HG02970 (cell line): ENCODE data around the gene NME2.
"Not testable (repeated sequence)": the region's sequence is repeated elsewhere in the genome, so short reads cannot be mapped to it uniquely, and the experiment has no call there.

Experiments
- ATAC-seq: cut with Tn5 transposase; IDR thresholded peaks from one replicate; pipeline ENCODE4 v1.9.1; 2021; ENCODE audit warnings: mild to moderate bottlenecking, moderate library complexity, moderate number of reproducible peaks; ENCODE audit not compliant: unreplicated experiment, low FRiP score

NME2 gene

DNA sequence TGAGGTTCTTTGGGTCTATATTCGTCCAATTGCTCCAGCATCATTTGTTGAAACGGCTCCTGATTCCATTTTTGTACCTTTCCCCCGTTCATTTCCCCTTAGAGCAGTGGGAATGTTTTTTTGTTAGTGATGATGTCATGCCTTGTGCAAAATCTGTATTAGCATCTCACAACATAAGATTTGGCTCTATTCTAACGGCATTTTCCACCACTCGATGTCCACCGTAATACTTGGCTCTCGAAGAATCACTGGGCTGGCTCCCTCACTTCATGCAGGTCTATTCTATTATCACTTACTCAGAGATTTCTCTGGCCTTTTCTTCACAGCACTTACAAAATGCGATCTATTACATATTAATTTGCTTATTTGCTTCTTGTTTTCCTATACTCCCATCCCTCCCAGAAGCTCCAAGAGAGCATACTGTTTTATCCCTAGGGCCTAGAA, 13.4 kb upstream of the NME2 start:
- no peak for ATAC-seq

DNA sequence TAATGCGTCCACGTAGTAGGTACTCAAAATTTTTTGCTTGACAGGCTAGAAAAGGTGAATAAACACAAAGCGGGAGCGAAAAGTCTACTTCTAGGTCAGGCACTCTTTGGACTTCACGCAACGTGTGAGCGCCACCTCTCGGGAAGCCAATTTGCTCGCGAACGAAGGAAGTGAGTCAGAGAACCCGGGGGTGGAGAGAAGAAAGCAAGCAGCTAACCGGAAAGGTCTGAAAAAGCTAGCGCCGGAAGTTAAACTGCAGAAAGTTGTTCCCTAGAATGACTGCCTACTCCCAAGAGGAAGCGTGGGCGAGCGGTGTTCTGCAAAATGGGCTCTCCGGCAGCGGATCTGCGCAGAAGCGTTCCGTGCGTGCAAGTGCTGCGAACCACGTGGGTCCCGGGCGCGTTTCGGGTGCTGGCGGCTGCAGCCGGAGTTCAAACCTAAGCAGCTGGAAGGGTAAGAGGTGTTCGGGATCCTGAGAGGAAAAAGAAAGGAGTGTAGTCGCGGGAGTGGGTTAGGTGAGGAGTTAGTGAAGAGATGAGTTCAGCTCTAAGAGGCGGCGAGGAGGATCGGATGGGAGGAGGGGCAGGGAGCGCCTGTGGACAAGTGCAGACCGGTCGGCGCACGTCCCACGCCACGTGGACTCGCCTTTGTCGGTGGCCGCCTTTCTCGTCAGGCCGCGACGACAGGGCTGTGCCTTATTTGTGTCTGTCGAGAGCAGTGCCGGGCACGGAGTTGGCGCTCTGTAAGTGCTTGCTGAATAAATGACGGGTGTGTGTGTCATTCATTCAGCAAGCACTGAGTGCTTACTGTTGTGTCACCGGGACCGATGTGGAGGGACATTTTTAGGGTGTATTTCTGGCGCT, 12.8 kb upstream of the NME2 start, which contains the start of gene NME1:
Gene NME1, plus strand, starts transcription at position 350 of the 863 bp plus-strand sequence. CDS start 2,096 bp downstream, outside the sequence.
- peak; percentile 92 for ATAC-seq

DNA sequence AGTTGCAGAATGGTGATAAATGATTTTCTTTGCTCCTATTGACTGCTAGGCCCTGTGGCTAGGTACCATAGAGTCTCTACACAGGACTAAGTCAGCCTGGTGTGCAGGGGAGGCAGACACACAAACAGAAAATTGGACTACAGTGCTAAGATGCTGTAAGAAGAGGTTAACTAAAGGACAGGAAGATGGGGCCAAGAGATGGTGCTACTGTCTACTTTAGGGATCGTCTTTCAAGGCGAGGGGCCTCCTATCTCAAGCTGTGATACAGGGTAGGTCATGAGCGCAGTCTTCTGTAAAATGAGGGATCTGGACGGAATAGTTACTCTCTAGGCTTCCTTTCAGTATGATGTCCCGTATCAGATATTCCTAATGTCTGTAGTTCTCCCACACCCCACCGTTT, 12.0 kb upstream of the NME2 start:
- ATAC-seq = no peak

DNA sequence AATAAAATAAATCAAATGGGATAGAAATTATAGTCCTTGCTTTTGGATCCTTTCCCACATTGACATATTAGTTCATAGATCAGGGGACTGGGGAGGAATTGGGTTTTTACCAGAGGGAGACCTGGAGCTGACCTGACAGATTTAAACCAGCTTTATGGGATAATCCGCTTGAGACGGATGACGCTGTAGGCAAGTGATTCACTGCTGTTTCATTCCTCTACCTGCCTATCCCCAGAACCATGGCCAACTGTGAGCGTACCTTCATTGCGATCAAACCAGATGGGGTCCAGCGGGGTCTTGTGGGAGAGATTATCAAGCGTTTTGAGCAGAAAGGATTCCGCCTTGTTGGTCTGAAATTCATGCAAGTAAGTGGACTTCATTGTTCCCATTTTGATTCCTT, 10.8 kb upstream of the NME2 start:
- no peak for ATAC-seq

DNA sequence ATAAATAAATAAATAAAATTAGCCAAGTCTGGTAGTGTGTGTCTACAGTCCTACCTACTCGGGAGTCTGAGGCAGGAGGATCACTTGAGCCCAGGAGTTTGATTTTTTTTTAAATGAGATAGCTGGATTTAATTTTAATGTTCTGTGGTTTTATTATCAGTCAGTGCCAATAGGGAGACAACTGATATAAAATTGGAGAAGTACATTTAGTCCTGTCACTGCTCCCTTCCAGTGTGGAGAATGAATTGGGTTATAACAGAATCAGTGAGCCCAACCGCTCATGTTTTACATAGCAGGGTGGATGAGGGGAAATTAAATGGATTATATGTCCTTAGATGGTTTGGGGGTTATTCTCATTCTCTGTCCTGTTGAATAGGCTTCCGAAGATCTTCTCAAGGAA, 6.6 kb upstream of the NME2 start:
- no peak for ATAC-seq

DNA sequence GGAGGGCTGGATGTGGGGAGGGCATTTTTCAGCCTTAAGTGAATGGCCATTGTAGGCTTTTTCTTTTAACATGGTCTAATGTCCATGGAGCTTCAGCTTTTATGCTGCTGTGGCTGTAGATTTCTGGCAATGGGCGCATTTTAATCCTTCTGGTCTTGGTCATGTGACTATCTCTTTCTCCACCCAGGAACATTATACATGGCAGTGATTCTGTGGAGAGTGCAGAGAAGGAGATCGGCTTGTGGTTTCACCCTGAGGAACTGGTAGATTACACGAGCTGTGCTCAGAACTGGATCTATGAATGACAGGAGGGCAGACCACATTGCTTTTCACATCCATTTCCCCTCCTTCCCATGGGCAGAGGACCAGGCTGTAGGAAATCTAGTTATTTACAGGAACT, 4.7 kb upstream of the NME2 start:
- ATAC-seq = no peak

DNA sequence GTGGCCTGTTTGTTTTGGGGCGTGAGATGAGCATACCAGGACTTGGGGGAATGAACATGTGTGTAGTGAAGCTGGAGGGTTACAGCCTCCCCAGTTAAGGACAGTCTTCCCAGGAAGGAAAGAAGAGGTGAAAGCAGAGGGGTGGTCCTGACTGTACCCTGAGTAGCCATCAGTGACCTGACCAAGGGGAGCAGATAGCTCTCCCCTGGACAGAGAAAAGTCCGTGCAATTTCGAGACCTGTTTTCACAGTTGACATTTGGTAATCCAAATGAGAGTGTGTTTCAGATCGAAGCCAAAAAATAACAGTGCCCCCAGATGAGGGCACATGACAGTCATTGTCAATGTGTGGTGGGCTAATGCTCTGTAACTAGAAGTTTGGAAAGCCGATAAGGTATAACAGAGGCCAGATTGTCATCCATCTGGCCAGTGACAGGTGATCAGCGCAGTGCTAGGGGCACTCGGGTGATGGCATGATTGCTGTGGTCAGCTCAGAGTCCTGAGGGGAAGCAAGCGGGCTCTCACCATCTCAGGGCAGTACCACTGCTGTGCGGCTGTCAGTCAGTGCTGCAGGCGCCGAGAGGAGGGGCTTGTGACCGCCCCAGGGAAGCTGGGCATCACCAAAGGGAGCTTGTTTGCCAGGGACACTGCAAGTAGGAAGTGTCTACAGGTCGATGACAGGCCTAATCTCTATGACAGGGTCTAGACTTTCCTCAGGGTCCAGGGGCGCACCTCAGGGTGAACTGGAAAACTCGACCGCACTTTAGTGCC, 1.1 kb upstream of the NME2 start:
- no peak for ATAC-seq

DNA sequence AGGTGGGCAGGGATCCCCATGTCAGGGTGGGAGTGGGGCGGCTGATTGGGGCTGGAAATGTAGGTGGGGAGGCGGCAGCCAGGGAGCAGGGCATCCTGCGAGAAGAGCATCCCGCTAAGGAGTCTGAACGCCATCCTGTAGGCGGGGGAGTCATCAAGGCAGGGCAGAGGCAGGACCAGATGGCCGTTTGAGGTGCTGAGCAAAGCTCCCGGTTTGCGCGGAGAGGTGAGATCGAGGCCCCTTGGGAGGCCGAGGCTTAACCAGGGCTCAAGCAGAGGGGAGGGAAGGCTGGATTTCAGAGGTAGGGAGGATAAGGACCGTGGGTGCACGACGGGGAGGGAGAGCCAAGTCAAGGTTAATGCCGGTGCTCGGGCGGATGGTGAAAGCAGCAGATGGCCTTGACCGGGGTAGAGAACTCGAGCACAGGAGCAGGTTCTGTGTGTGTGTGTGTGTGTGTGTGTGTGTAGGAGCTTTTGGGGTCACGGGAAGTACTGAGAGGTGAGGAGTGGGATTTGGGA, 472 bp upstream of the NME2 start:
- ATAC-seq = peak; percentile 25

DNA sequence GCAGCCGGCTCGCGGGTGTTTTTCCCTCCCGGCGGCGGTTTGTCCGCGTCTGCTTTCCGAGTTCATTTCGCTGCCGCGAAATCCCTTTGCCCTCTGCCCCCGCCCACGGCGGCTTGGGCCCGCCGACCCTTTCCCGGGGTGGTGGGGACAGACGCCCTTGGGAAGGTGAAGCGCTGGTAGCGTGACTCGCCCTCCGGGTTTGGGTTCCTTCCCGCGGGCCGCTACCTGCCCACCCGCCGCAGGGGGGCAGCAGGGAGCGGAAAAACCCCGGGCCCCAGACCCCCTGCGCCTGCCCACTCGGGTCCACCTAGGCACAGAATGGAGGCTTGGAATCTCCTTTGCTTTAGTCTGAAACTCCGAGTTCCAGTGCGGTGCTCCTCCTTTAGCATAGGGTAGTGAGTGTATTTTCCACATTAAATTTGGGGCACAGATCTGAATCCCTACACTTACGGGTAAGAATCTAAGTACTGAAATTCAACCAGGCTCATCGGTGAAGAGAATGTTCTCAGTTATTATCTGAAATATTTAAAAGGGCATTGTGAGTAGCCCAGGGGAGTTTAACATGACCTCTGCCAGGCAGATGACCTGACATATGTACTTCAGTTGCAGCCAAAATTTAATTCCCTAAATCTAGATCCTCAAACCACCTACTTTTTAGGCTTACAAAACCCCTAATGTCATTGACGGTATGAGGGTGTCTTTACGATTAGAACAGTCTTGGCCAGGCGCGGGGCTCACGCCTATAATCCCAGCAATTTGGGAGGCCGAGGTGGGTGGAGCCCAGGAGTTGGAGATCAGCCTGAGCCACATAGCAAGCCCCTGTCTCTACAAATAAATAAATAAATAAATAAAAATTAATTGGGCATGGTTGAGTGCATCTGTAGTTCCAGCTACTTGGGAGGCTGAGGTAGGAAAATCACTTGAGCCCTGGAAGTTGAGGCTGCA, 1.0 kb downstream of the NME2 start:
- peak; percentile 37 for ATAC-seq

DNA sequence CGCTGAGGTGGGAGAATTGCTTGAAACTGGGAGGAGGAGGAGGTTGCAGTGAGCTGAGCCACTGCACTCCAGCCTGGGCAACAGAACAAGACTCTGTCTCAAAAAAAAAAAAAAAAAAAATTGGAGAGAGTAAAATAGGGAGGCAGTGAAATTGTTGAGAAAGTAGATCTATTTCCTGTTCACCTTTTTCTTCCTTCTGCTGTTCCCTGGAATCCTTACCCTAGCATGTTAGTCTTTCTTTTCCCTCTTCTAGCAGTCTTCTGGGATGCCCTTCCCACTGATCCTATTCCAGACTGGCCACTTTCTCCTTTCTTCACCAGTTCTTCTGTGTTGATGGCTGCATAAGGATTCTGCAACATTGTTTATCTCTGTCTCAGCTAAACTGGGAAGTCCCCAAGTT, 3.1 kb downstream of the NME2 start:
- ATAC-seq = no peak

DNA sequence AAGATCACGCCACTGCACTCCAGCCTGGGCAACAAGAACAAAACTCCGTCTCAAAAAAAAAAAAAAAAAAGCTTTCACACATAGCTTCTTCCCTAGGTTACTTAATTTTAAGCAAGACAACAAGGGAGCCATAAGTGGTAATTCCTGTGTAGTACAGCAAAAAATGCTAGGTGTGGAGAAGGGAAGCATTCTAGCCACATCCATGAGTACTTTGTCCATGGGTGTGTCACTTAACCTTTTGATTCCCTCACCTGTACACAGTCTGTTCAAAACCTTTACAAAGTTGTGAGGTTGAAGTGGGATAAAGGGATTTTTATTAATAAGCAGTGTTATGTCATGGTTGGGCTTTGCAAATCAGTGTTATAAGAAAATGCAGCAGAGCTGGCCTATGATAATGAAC, 4.5 kb downstream of the NME2 start:
- no peak for ATAC-seq

DNA sequence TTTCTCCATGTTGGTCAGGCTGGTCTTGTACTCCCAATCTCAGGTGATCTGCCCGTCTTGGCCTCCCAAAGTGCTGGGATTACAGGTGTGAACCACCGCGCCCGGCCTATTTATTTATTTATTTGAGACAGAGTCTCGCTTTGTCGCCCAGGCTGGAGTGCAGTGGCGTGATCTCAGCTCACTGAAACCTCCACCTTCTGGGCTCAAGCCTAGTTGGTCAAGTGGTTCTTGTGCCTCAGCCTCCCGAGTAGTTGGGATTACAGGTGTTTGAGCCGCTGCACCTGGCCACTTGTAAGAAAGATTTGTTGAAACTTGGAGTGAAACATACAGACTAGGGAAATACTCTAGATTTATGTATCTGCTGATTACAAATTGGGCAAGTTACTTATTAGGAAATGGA, 5.8 kb downstream of the NME2 start:
- not testable (repeated sequence) for ATAC-seq

DNA sequence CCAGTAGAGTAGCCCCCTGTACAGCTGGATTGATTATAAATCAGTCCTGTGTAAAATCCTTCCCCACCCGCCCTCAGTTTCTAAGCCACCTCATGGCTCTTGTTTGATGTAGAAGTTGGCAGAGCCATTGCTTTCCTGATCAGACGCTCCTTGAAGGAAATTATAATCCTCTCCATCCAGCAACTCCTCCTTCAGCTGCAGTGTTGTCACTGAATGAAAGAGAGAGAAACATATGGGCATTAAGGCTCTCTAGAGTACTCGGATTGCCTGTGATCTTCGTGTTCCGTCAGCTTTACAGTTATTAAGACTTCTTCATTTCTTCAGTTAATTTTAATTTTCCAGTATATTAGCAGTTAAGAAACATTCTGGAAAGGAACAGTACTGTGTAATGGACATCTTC, 14.3 kb downstream of the NME2 start:
- no peak for ATAC-seq

DNA sequence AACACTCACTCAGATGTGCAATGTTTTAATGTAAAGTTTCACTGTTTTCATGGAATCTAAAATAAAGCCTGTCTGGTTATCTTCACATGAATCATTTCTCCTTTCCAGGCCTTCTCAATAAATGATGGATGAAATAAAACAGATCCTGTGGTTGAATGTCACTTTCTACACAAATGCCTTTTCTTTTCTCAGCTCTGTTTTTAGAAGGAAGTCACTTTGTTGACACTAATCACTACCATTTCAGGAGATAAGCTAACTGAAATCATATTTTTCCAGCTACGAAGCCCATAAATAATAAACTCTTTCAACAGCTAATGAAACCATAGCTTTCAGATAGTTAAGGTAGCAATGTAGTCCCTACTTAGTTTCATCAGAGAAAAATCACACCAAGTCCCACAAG, 17.9 kb downstream of the NME2 start:
- ATAC-seq = no peak

DNA sequence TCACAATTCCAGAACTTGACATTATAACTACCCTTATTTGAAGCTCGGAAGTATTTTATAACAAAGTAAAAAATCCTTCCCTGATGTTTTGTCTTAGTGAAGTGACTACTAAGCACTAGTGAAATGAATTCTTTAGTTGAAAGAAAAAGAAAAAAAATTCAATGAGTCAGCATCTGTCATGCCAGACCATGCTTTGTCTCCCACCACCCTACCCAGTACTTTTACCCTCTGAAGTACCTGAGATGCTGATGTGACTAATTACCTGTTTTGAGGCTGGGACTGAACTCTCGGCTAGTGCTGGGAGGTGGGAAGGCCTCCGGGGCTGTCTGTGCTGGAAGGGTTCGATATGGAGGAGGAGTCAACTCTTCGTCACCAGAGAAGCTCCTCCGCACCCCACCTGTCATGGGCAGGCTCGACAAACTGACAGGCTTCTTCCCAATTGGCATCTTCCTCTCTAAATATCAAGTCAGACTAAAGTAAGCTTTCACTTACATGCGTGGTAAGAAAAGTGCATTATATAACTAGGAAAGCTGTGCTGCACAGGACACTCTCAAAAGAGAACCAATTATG, 19.6 kb downstream of the NME2 start:
- ATAC-seq = no peak

DNA sequence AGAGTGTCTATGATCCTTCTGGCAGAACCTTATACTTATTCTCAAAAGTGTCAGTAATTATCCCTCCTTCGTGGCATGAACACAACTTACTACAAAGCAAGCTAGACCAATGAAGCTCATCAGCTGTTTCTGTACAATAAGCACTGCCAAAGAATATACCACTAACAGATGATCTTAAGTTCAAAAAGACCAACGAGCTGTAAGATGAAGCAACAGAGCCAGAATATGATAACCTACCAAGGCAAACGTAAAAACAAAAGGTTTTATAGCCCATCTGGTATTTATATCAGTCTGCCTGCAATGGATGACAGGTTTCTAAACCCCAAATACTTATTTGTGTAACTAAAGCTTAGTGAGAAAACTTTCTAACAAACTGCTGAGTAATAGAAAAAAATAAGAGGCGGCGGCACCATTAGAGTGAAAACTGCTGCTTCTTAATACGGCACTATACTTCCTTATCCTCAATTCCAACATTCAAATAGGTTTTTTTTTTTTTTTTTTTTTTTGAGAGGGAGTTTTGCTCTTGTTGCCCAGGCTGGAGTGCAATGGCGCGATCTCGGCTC, 22.1 kb downstream of the NME2 start:
- no peak for ATAC-seq

DNA sequence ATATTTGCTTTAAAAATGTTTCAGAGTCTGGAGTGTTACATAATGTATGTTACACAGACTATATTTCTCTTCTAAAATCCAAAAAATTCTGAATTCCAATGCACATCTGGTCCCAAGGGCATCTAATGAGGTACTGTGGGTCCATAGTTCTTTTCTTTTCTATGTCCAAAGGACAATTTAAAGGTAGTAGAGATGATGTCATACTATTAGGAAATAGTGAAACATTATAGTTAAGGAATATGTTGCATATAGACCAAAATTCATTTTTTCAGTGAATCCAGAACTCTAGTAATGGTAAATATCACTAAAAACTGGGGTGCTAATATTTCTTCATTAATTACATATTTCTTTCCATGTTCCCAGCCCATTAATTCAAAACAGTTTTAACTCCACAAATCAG, 23.0 kb downstream of the NME2 start:
- ATAC-seq = no peak

DNA sequence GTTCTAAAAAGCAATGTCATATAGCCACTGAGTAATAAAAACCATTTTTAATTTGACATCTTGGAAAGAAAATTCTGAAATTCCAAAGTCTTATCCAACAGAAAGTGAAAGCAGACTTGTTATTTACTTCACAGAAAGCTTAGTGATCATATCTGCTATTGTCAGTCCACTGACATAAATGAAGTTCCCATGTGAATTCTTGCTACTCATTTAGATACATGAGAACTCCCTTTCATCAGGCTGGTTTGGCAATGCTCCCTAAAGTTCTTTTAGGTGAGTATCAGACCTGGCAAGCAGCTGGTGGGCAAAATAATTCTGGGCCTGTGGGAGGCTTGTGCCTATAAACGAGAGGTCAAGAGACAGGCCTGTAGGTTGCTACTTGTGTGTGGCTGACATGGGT, 23.4 kb downstream of the NME2 start:
- no peak for ATAC-seq

DNA sequence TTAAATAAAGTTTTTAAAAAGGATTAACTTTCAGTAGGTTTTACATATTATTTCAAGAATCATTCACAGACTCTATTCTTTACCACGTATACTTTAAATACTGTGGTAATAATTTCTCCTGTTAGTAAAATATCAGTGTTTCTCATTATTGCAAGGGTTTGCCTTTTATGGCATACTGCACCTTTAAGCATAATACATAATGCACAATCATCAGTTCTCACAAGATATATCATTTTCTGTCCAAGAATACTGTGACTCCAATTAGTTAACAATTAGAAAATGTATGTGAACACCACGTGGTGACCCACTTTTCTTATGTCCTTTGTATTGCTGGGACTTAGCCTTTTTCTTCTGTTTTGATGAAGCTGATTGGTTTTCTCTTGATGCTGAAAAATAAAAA, 25.7 kb downstream of the NME2 start:
- ATAC-seq = no peak

DNA sequence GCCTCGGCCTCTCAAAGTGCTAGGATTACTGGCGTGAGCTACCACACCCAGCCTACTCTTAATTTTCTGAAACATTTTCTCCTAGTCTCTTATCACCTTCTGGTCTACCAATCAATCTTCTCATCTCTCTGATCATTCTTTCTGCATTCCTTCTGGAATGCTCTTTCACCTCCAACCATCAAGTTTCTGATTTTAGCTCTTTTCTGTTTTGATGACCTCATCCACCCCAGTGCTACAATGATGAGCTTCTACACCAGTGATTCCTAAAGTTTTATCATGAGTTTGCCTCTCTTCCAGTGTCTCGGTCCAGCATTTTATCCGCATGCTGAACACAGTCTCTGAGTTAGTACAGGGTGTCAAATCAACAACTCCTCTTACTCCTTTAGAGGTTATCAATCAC, 31.5 kb downstream of the NME2 start:
- no peak for ATAC-seq
